ENCODE measurements around the gene PRR7.

GRCh38 chr5:177419046-177419445 is 27.6 kb upstream of the PRR7 start:
- TF ChIP-seq CTCF (conservative IDR thresholded peaks at IDR 0.05; ENCODE audit: low read depth in 2 of 2) (no peak), CREB1 (CRISPR knock-in tag; IDR thresholded peaks at IDR 0.05; ENCODE audit: low read depth) (no peak)

Data from GM23338 (cell line).